Psoas muscle (tissue), 8 donors: Measurements from ENCODE around the gene NDST1. TPM values are rescaled to one million over a fixed set of nuclear protein-coding genes. Genes with fewer than 3 reads are reported as not detected.

Experiments
- ATAC-seq, 4 donors: fragments of 200-7000 bp; cut with Tn5 transposase; one replicate each; pipeline ENCODE4 v1.9.1; 2020; ENCODE audit warnings: moderate library complexity in 3 of 4, mild to moderate bottlenecking in 2 of 4
- DNase-seq, 2 donors: peaks; one replicate each; pipeline ENCODE4 v3.0.0-alpha.2; 2020
- H3K27ac ChIP-seq: fragments of 200-600 bp; one replicate; pipeline ENCODE4 v1.8.0; 2022
- H3K27me3 ChIP-seq, 3 donors: fragments of 200-600 bp in 1 of 3; one replicate each; pipeline versions ENCODE4 v1.6.1 to v1.8.0; 2013 to 2022; ENCODE audit warnings: low read length in 2 of 3, mild to moderate bottlenecking in 2 of 3, moderate library complexity in 1 of 3; ENCODE audit not compliant: insufficient read depth in 3 of 3
- H3K36me3 ChIP-seq, 2 donors: fragments of 200-600 bp in 1 of 2; one replicate each; pipeline versions ENCODE4 v1.6.1 to v1.8.0; 2013 to 2022; ENCODE audit warnings: low read depth in 1 of 2, mild to moderate bottlenecking in 1 of 2, moderate library complexity in 1 of 2; ENCODE audit not compliant: insufficient read depth in 1 of 2
- H3K4me1 ChIP-seq: fragments of 200-600 bp; one replicate; pipeline ENCODE4 v1.8.0; 2022
- H3K4me3 ChIP-seq: fragments of 200-600 bp; one replicate; pipeline ENCODE4 v1.8.0; 2022; ENCODE audit warnings: mild to moderate bottlenecking
- H3K9me3 ChIP-seq: fragments of 200-600 bp; one replicate; pipeline ENCODE4 v1.8.0; 2022
- CTCF ChIP-seq: fragments of 200-600 bp; IDR thresholded peaks from one replicate; pipeline ENCODE4 v1.8.0; 2022; ENCODE audit warnings: antibody characterized with exemption
- WGBS, 3 donors: extraction: QIAGEN DNeasy Blood & Tissue Kit; methylation state at CpG; one replicate each; pipeline versions ENCODE4 v1.1.6 to v1.1.7; 2013; 5-methylcytosine and 5-hydroxymethylcytosine counted together
- intact Hi-C, 2 donors: fragments of 100-400 bp; cut with DNase I; formaldehyde crosslinking; loops; one replicate each; pipeline versions ENCODE4 v1.11.0 to v1.14.2; 2022
- polyA plus RNA-seq, 3 donors: library from polyadenylated mRNA; stranded (reverse); fragments of 200-250 nt; gene quantifications; one replicate each; pipeline ENCODE4 v1.2.3, GENCODE V29; 2013
- total RNA-seq, 4 donors: library from RNA; stranded (reverse); fragmentation: NEBNext Ultra II Directional in 2 of 4; extraction: Animal tissue kit (Norgen Biotek cat#: 25700) in 2 of 4; gene quantifications; one replicate each; pipeline versions ENCODE4 v1.2.1 to v1.2.4, GENCODE V29; 2021 to 2023
- donor health status: healthy with polysubstance abuse.
- donor health status: DM: no; HTN: no; CAD: no; lungs with moderate emphysema.
- donor health status: Bipolar disorder and iron deficiency.
- donor health status: healthy.
- donor health status: DM: yes; HTN: yes; CAD: no.
- donor health status: DM: no; HTN: no; CAD: no.
- donor health status: DM: no; HTN: no; CAD: no.
- donor health status: DM: yes; HTN: yes; CAD: no.

The NDST1 gene
- total and polyA plus RNA-seq, 7 donors: 11.0 to 40.2 (median 30.1) TPM

DNA sequence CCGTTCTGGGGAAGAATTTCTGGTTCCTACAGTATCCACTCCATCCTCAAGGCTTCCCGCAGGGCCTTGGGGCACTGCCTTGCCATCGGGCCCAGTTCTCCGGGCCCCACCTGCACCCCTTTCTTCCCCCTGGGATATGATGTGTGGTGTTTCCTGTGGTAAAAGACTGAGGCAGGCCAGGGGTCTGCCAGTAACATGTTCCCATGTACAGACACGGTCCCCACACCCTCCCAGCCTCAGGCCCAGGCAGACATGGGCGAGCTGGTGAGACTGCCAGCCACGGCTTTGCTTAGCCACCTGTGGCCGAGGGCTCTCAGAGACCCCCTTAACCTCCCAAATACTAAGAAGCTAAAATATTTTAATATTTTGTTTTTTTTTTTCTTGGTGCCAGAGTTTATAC, 46.0 kb downstream of the NDST1 start:
- no peak for TF ChIP-seq CTCF
- no peaks in the 10 kb centered on the region for H3K9me3 ChIP-seq
- H3K27me3 ChIP-seq: no peaks in the 10 kb centered on the region
- no peak for ATAC-seq
- intact Hi-C loops: no loop called here
- no peak overlapping the region for H3K4me3 ChIP-seq
- H3K36me3 ChIP-seq: peaks cover 0 to 77% of the 10 kb centered on the region in 2 donors
- no peak for DNase-seq
- 88 to 90% (median 88%) methylated on average over 8 of the region's 8 CpGs for WGBS, 3 donors
- peaks cover 16% of the 10 kb centered on the region for H3K4me1 ChIP-seq
- H3K27ac ChIP-seq: no peak overlapping the region

GRCh38 chr5:150554857-150555256, 46.9 kb downstream of the NDST1 start:
- intact Hi-C loops: no loop called here
- ATAC-seq: no peak
- Histone ChIP-seq H3K27me3 (no peaks in the 10 kb centered on the region), H3K9me3 (no peaks in the 10 kb centered on the region), H3K36me3 (peaks cover 0 to 68% of the 10 kb centered on the region in 2 donors), H3K27ac (no peak overlapping the region), H3K4me1 (peaks cover 16% of the 10 kb centered on the region), H3K4me3 (no peak overlapping the region)
- no peak for TF ChIP-seq CTCF
- no peak for DNase-seq
- 41 to 63% (median 43%) methylated on average over 8 of the region's 8 CpGs for WGBS, 3 donors

DNA sequence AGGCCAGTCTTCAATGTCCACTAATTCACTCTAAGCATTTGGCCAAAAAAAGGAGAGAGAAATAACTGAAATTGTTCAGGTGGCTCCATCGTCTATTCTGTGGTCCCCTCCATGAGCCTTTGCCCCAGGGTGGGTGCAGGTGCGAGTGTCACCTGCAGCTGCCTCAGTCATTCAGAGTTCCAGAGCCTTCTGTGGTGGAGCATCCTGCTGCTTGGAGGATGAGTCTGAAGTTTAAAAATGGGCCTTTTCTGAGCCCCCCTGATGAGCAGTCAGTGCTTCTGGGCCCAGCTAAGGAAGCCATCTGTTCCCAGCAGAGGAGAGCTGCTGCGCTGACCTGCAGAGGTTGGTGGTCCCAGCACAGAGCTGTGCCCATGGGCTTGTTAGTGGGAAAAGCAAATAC, 48.2 kb downstream of the NDST1 start:
- Histone ChIP-seq H3K9me3 (no peaks in the 10 kb centered on the region), H3K4me3 (no peak overlapping the region), H3K4me1 (peaks cover 24% of the 10 kb centered on the region), H3K27me3 (no peaks in the 10 kb centered on the region), H3K36me3 (peaks cover 0 to 55% of the 10 kb centered on the region in 2 donors), H3K27ac (no peak overlapping the region)
- intact Hi-C loops: no loop called here
- TF ChIP-seq CTCF: no peak
- WGBS, 3 donors: 74 to 90% (median 83%) methylated on average over 3 of the region's 3 CpGs
- DNase-seq (no peak), ATAC-seq (no peak)

- H3K27me3 ChIP-seq: no peaks in the 10 kb centered on the region
- peaks cover 0 to 46% of the 10 kb centered on the region in 2 donors for H3K36me3 ChIP-seq
- no peak overlapping the region for H3K4me3 ChIP-seq
- DNase-seq (no peak), ATAC-seq (no peak)
- peaks cover 30% of the 10 kb centered on the region for H3K4me1 ChIP-seq
- H3K27ac ChIP-seq: peak overlapping the region; percentile 50
- WGBS, 3 donors: 54 to 75% (median 59%) methylated on average over 7 of the region's 7 CpGs
- TF ChIP-seq CTCF: no peak
- H3K9me3 ChIP-seq: no peaks in the 10 kb centered on the region
- intact Hi-C loops: no loop called here
Measured at GRCh38 chr5:150556859-150557508, 49.1 kb downstream of the NDST1 start.

DNA sequence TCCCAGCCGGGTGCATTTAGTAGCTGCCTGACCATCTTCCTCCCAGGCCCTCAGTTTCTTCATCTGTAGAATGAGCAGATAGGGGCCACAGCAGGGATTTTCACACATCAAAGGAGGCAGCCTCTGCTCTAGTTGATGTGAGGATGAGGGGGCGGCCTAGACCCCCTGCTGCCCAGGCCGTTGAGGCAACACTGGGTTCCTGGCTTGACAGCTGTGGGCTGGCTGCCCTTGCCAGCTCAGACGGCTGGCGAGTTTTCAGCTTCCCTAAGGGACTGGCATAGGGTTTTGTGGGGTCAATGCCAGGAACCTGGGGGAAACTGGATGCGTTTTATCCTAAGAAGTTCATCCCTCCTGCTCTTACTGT, 49.6 kb downstream of the NDST1 start:
- Histone ChIP-seq H3K9me3 (no peaks in the 10 kb centered on the region), H3K27me3 (no peaks in the 10 kb centered on the region), H3K4me1 (peaks cover 30% of the 10 kb centered on the region), H3K27ac (peak overlapping the region; percentile 50), H3K4me3 (no peak overlapping the region), H3K36me3 (peaks cover 0 to 41% of the 10 kb centered on the region in 2 donors)
- intact Hi-C loops: no loop called here
- TF ChIP-seq CTCF: no peak
- whole genome bisulfite sequencing, 3 donors: 20 to 28% (median 24%) methylated on average over 6 of the region's 6 CpGs
- ATAC-seq (peak in 2 of 4 donors; percentile 23 to 34), DNase-seq (peak in 1 of 2 donors; percentile 71)
